RWPE1 (cell line): ENCODE data around the gene PSMD11.
A peak's percentile ranks its signal among the peaks of the same experiment; 100 is the strongest.

Source experiments
- CTCF ChIA-PET: fragments of 350-600 bp; sonication (Branson Sonifier 250); formaldehyde crosslinking; extraction: SDS; loops from one replicate; lab custom pipeline; 2021; lab: Yijun Ruan, JAX
- POLR2A ChIA-PET: fragments of 400-600 bp; formaldehyde crosslinking; extraction: SDS; loops from one replicate; lab custom pipeline; 2020; ENCODE audit warnings: antibody characterized with exemption; ENCODE audit not compliant: low non-redundant PET; lab: Yijun Ruan, JAX
- DNase-seq: peaks from one replicate; pipeline ENCODE4 v3.0.0; 2012; ENCODE audit warnings: low spot score
- H3K27ac ChIP-seq: fragments of 450-650 bp; 2 replicates; pipeline ENCODE4 v1.5.1; 2017
- TF ChIP-seq, protein P1 (sequence below): fragments of 450-650 bp; conservative IDR thresholded peaks from 2 replicates; pipeline ENCODE4 v1.5.1; 2017; ENCODE audit warnings: low read depth, mild to moderate bottlenecking

The PSMD11 gene

GRCh38 chr17:32483451-32484019, 39.2 kb downstream of the PSMD11 start:
- H3K27ac ChIP-seq = peak overlapping the region; percentile 62
- TF ChIP-seq, protein P1, sequence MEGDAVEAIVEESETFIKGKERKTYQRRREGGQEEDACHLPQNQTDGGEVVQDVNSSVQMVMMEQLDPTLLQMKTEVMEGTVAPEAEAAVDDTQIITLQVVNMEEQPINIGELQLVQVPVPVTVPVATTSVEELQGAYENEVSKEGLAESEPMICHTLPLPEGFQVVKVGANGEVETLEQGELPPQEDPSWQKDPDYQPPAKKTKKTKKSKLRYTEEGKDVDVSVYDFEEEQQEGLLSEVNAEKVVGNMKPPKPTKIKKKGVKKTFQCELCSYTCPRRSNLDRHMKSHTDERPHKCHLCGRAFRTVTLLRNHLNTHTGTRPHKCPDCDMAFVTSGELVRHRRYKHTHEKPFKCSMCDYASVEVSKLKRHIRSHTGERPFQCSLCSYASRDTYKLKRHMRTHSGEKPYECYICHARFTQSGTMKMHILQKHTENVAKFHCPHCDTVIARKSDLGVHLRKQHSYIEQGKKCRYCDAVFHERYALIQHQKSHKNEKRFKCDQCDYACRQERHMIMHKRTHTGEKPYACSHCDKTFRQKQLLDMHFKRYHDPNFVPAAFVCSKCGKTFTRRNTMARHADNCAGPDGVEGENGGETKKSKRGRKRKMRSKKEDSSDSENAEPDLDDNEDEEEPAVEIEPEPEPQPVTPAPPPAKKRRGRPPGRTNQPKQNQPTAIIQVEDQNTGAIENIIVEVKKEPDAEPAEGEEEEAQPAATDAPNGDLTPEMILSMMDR = peak; percentile 64
- ChIA-PET CTCF (interaction anchor here (0.6 to 1.5 kb wide), 5 partner anchors 22 to 290 kb away, joined by 3 to 8 read pairs (median 4); no protein-coding TSS in a partner anchor), POLR2A (interaction anchor here (0.5 kb wide), 1 partner anchor 87 kb away, joined by 6 read pairs; no protein-coding TSS in a partner anchor)
- peak; percentile 56 for DNase-seq

- H3K27ac ChIP-seq = peak overlapping the region; percentile 62
- DNase-seq = no peak
- CTCF ChIA-PET = interaction anchor here (0.6 to 1.5 kb wide), 4 partner anchors 22 to 279 kb away, joined by 3 to 8 read pairs (median 6); no protein-coding TSS in a partner anchor
- POLR2A ChIA-PET = interaction anchor here (0.5 kb wide), 1 partner anchor 87 kb away, joined by 6 read pairs; no protein-coding TSS in a partner anchor
- TF ChIP-seq, protein P1 = no peak
Observed at GRCh38 chr17:32484041-32484461, 39.7 kb downstream of the PSMD11 start.

GRCh38 chr17:32484628-32485027, 40.3 kb downstream of the PSMD11 start:
- H3K27ac ChIP-seq = peak overlapping the region; percentile 62
- ChIA-PET CTCF (interaction anchor here (0.6 to 1.5 kb wide), 2 partner anchors 23 to 51 kb away, joined by 3 to 8 read pairs; no protein-coding TSS in a partner anchor), POLR2A (no interaction called here)
- TF ChIP-seq, protein P1 = no peak
- no peak for DNase-seq

DNA sequence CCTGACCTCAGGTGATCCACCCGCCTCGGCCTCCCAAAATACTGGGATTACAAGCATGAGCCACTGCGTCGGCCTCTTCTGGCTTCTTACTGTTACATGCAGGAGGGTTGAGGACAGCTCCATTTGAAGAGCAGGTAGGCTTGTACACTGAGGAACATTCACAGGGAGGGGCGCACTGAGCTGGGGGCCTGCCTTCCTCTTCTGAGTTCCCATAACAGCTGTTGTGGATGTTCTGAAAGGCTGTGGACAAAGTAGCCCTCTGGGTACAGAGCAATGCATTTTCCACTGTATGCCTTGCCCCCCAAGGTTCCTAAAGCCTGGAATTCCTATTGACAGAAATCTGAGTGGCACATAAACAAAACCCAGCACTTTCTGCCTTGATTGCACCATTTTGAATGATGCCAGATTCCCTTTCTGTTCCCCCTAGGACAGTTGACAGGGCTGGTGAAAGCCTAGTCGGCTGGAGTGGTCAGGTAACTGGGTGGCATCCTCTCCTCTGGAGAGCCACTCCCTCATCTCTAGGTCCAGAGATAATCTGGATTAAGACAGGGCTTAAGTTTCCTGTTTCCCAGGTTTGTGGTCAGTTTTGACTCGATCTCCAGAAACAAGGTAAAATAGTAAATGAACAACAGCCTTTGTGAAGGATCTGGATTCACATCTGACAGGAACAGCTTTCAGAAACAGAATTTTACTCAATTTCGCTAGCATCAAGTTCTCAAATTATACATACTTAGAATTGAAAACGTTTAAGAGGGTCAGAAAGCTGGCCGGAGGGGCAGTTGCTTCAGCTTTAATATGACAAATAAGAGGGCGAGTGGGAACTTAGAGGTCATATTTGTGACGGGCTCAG, 41.2 kb downstream of the PSMD11 start:
- DNase-seq = no peak
- H3K27ac ChIP-seq = peak overlapping the region; percentile 71
- POLR2A ChIA-PET = no interaction called here
- CTCF ChIA-PET = no interaction called here
- TF ChIP-seq, protein P1 = no peak

DNA sequence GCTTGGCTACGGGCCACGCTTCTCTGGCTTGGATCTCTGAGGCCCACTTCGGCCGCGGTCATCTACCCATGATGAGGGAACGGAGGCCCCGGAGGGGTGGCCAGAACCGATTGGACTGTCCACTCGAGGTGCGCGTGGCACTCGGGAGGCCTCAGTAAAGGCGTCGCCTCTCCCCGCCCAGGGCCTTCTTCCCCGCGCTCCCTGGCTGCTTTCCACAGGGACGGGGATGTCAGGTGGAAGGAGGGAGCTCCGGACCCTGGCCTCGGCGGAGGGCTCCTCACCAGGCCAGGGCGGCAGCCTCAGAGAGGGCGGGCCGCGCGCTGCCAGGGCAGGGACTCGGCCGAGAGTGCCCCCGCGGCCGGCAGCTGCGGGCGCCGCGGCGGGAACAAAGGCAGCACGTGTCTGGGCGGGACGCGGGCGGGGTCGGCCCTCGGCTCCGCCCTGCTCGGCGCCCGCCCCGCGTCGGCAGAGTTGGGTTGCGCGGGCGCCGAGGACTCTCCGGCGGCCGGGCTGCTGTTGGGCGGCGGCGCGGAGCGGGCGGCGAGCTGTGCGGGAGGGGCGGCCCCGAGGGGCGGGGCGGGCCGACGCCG, 41.9 kb downstream of the PSMD11 start:
- ChIA-PET CTCF (interaction anchor here (0.6 kb wide), 1 partner anchor 42 kb away, joined by 3 read pairs; the partner anchor contains the start of gene PSMD11), POLR2A (interaction anchor here (0.5 to 1.0 kb wide), 4 partner anchors 12 to 390 kb away, joined by 3 to 4 read pairs (median 4); partner anchors contain the start of gene MYO1D)
- TF ChIP-seq, protein P1 = no peak
- H3K27ac ChIP-seq = peak overlapping the region; percentile 71
- DNase-seq = peak; percentile 75
